Thyroid gland (tissue), 4 donors: ENCODE results near the gene FPR2.

ENCODE experiments used
- POLR2A ChIP-seq, 2 donors: fragments of 450-650 bp; IDR thresholded peaks; one replicate each; pipeline ENCODE4 v1.6.1; 2017; ENCODE audit warnings: antibody characterized with exemption in 2 of 2, mild to moderate bottlenecking in 2 of 2, moderate library complexity in 1 of 2
- TF ChIP-seq, protein P1 (sequence below), 6 experiments: fragments of 200-600 bp in 3 of 6; fragments of 450-650 bp in 3 of 6; sonication (generic) in 3 of 6; IDR thresholded peaks; one replicate each; pipeline ENCODE4 v1.5.1; 2016 to 2019; ENCODE audit warnings: antibody characterized with exemption in 6 of 6, mild to moderate bottlenecking in 2 of 6, inconsistent platforms in 1 of 6, moderate library complexity in 1 of 6

DNA sequence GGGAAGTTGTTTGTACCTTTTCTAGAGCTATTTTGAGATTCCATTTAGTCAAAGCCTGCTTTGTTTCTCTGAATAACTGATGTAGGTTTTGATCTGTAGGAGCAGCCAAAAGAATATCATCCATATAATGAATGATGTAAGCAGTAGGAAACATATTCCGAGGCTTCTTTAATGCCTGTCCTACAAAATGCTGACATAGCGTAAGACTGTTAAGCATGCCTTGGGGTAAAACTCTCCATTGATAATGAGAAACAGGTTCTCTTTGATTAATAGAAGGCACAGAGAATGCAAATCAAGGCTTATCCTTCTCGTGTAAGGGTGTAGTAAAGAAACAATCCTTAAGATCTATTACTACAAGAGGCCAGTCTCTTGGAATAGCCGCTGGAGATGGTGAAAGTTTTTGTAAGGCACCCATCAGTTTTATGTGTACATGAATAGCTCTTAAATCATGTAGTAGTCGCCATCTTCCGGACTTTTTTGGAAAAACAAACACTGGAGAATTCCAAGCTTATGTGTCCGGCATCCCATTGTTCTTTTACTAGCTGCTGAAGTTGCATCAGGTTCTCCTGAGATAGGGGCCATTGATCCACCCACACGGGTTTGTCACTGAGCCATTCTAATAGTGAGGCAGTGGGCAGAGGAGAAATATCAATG lies 47.5 kb downstream of the FPR2 start:
- TF ChIP-seq, protein P1, sequence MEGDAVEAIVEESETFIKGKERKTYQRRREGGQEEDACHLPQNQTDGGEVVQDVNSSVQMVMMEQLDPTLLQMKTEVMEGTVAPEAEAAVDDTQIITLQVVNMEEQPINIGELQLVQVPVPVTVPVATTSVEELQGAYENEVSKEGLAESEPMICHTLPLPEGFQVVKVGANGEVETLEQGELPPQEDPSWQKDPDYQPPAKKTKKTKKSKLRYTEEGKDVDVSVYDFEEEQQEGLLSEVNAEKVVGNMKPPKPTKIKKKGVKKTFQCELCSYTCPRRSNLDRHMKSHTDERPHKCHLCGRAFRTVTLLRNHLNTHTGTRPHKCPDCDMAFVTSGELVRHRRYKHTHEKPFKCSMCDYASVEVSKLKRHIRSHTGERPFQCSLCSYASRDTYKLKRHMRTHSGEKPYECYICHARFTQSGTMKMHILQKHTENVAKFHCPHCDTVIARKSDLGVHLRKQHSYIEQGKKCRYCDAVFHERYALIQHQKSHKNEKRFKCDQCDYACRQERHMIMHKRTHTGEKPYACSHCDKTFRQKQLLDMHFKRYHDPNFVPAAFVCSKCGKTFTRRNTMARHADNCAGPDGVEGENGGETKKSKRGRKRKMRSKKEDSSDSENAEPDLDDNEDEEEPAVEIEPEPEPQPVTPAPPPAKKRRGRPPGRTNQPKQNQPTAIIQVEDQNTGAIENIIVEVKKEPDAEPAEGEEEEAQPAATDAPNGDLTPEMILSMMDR (IDR thresholded peaks at IDR 0.05), result no peak
- TF ChIP-seq POLR2A (IDR thresholded peaks at IDR 0.05), result no peak
